ENCODE data around the gene STXBP6.

STXBP6 gene

GRCh38 chr14:25042362-25043299, 7.3 kb downstream of the STXBP6 start:
- Histone ChIP-seq H3K36me3 (replicated peaks; ENCODE audit: low read depth, low read length) (no peaks in the 10 kb centered on the region), H2AFZ (ENCODE audit: low read depth, low read length) (no peak overlapping the region), H3K9ac (ENCODE audit: low read length) (no peak overlapping the region), H3K27ac (ENCODE audit: low read length) (no peak overlapping the region), H3K4me1 (ENCODE audit: low read length) (peaks cover 17% of the 10 kb centered on the region), H3K79me2 (ENCODE audit: low read length) (no peaks in the 10 kb centered on the region), H3K4me2 (ENCODE audit: low read length) (no peak overlapping the region), H3K4me3 (ENCODE audit: low read length) (no peak overlapping the region), H4K20me1 (ENCODE audit: insufficient read depth, low read length) (no peaks in the 10 kb centered on the region), H3K9me3 (ENCODE audit: insufficient read depth, low read length) (no peaks in the 10 kb centered on the region), H3K27me3 (ENCODE audit: low read depth, low read length) (no peaks in the 10 kb centered on the region)
- no peak for TF ChIP-seq EZH2phosphoT487 (IDR thresholded peaks at IDR 0.05; ENCODE audit: low read depth)
- peak; percentile 33 for TF ChIP-seq CTCF (IDR thresholded peaks at IDR 0.05; ENCODE audit: low read depth, low read length)

- Histone ChIP-seq H3K9ac (ENCODE audit: low read length) (no peak overlapping the region), H3K4me1 (ENCODE audit: low read length) (peaks cover 17% of the 10 kb centered on the region), H3K4me2 (ENCODE audit: low read length) (no peak overlapping the region), H3K27me3 (ENCODE audit: low read depth, low read length) (no peaks in the 10 kb centered on the region), H3K9me3 (ENCODE audit: insufficient read depth, low read length) (no peaks in the 10 kb centered on the region), H3K27ac (ENCODE audit: low read length) (no peak overlapping the region), H3K36me3 (replicated peaks; ENCODE audit: low read depth, low read length) (no peaks in the 10 kb centered on the region), H4K20me1 (ENCODE audit: insufficient read depth, low read length) (no peaks in the 10 kb centered on the region), H3K4me3 (ENCODE audit: low read length) (no peak overlapping the region), H2AFZ (ENCODE audit: low read depth, low read length) (no peak overlapping the region), H3K79me2 (ENCODE audit: low read length) (no peaks in the 10 kb centered on the region)
- TF ChIP-seq CTCF (IDR thresholded peaks at IDR 0.05; ENCODE audit: low read depth, low read length): no peak
- no peak for TF ChIP-seq EZH2phosphoT487 (IDR thresholded peaks at IDR 0.05; ENCODE audit: low read depth)
Observed at GRCh38 chr14:25041898-25042297, 8.0 kb downstream of the STXBP6 start.

GRCh38 chr14:25041484-25041883, 8.5 kb downstream of the STXBP6 start:
- TF ChIP-seq CTCF (IDR thresholded peaks at IDR 0.05; ENCODE audit: low read depth, low read length) (no peak), EZH2phosphoT487 (IDR thresholded peaks at IDR 0.05; ENCODE audit: low read depth) (no peak)
- Histone ChIP-seq H3K4me3 (ENCODE audit: low read length) (no peak overlapping the region), H3K9me3 (ENCODE audit: insufficient read depth, low read length) (no peaks in the 10 kb centered on the region), H3K27me3 (ENCODE audit: low read depth, low read length) (no peaks in the 10 kb centered on the region), H3K4me1 (ENCODE audit: low read length) (peaks cover 17% of the 10 kb centered on the region), H2AFZ (ENCODE audit: low read depth, low read length) (no peak overlapping the region), H3K9ac (ENCODE audit: low read length) (no peak overlapping the region), H3K79me2 (ENCODE audit: low read length) (no peaks in the 10 kb centered on the region), H3K27ac (ENCODE audit: low read length) (no peak overlapping the region), H4K20me1 (ENCODE audit: insufficient read depth, low read length) (no peaks in the 10 kb centered on the region), H3K36me3 (replicated peaks; ENCODE audit: low read depth, low read length) (no peaks in the 10 kb centered on the region), H3K4me2 (ENCODE audit: low read length) (no peak overlapping the region)

GRCh38 chr14:25039933-25040332, 10.0 kb downstream of the STXBP6 start:
- Histone ChIP-seq H3K4me2 (ENCODE audit: low read length) (no peak overlapping the region), H3K27me3 (ENCODE audit: low read depth, low read length) (no peaks in the 10 kb centered on the region), H3K4me1 (ENCODE audit: low read length) (peaks cover 17% of the 10 kb centered on the region), H3K9me3 (ENCODE audit: insufficient read depth, low read length) (no peaks in the 10 kb centered on the region), H4K20me1 (ENCODE audit: insufficient read depth, low read length) (no peaks in the 10 kb centered on the region), H3K36me3 (replicated peaks; ENCODE audit: low read depth, low read length) (no peaks in the 10 kb centered on the region), H3K4me3 (ENCODE audit: low read length) (no peak overlapping the region), H3K9ac (ENCODE audit: low read length) (no peak overlapping the region), H2AFZ (ENCODE audit: low read depth, low read length) (no peak overlapping the region), H3K79me2 (ENCODE audit: low read length) (no peaks in the 10 kb centered on the region), H3K27ac (ENCODE audit: low read length) (no peak overlapping the region)
- TF ChIP-seq EZH2phosphoT487 (IDR thresholded peaks at IDR 0.05; ENCODE audit: low read depth): no peak
- TF ChIP-seq CTCF (IDR thresholded peaks at IDR 0.05; ENCODE audit: low read depth, low read length): no peak
